ENCODE results near the gene MYL3. TPM values are rescaled to one million over a fixed set of nuclear protein-coding genes. Genes with fewer than 3 reads are reported as not detected.

Gene MYL3
- total RNA-seq, 4 donors from 2014 or later, result 4.9 to 9.6 (median 6.0) TPM; not detected in 1

- TF ChIP-seq POLR2A (IDR thresholded peaks at IDR 0.05), result no peak
- TF ChIP-seq CTCF (IDR thresholded peaks at IDR 0.05), result no peak
- no peak for DNase-seq
- no peak overlapping the region for H3K27ac ChIP-seq
- H3K4me1 ChIP-seq, result peaks cover 0 to 28% of the 10 kb centered on the region in 2 donors
- no peaks in the 10 kb centered on the region for H3K27me3 ChIP-seq
- H3K36me3 ChIP-seq, result no peaks in the 10 kb centered on the region
- intact Hi-C loops (cut with DNase I; ENCODE audit: low total_unique reads), result no loop called here
- H3K9me3 ChIP-seq, result no peaks in the 10 kb centered on the region
- H3K4me3 ChIP-seq, result no peak overlapping the region
These were observed 13.4 kb upstream of the MYL3 start for GRCh38 chr3:46876313-46877300.

GRCh38 chr3:46875560-46875959 is 12.3 kb upstream of the MYL3 start:
- DNase-seq, result no peak
- no peaks in the 10 kb centered on the region for H3K36me3 ChIP-seq
- H3K27ac ChIP-seq, result no peak overlapping the region
- H3K4me1 ChIP-seq, result peaks cover 0 to 20% of the 10 kb centered on the region in 2 donors
- TF ChIP-seq POLR2A (IDR thresholded peaks at IDR 0.05) (no peak), CTCF (IDR thresholded peaks at IDR 0.05) (no peak)
- no peak overlapping the region for H3K4me3 ChIP-seq
- no peaks in the 10 kb centered on the region for H3K9me3 ChIP-seq
- H3K27me3 ChIP-seq, result no peaks in the 10 kb centered on the region
- intact Hi-C loops (cut with DNase I; ENCODE audit: low total_unique reads), result no loop called here

- Histone ChIP-seq H3K27ac (peak overlapping the region; percentile 26 to 43), H3K27me3 (no peaks in the 10 kb centered on the region), H3K4me1 (peaks cover 0 to 20% of the 10 kb centered on the region in 2 donors), H3K4me3 (no peak overlapping the region), H3K36me3 (no peaks in the 10 kb centered on the region), H3K9me3 (no peaks in the 10 kb centered on the region)
- TF ChIP-seq CTCF (IDR thresholded peaks at IDR 0.05), result no peak
- TF ChIP-seq POLR2A (IDR thresholded peaks at IDR 0.05), result no peak
- no peak for DNase-seq
- intact Hi-C loops (cut with DNase I; ENCODE audit: low total_unique reads), result no loop called here
These were observed 11.2 kb upstream of the MYL3 start for GRCh38 chr3:46874430-46874829.

GRCh38 chr3:46873521-46873920 is 10.3 kb upstream of the MYL3 start:
- Histone ChIP-seq H3K36me3 (no peaks in the 10 kb centered on the region), H3K4me3 (no peak overlapping the region), H3K9me3 (no peaks in the 10 kb centered on the region), H3K27me3 (no peaks in the 10 kb centered on the region), H3K4me1 (peaks cover 0 to 16% of the 10 kb centered on the region in 2 donors), H3K27ac (peak overlapping the region; percentile 26 to 43)
- DNase-seq, result no peak
- TF ChIP-seq CTCF (IDR thresholded peaks at IDR 0.05) (no peak), POLR2A (IDR thresholded peaks at IDR 0.05) (no peak)
- intact Hi-C loops (cut with DNase I; ENCODE audit: low total_unique reads), result no loop called here

GRCh38 chr3:46871222-46871621 is 8.0 kb upstream of the MYL3 start:
- Histone ChIP-seq H3K27me3 (no peaks in the 10 kb centered on the region), H3K36me3 (no peaks in the 10 kb centered on the region), H3K9me3 (no peaks in the 10 kb centered on the region), H3K4me1 (peaks cover 5 to 33% of the 10 kb centered on the region in 2 donors), H3K27ac (no peak overlapping the region), H3K4me3 (no peak overlapping the region)
- intact Hi-C loops (cut with DNase I; ENCODE audit: low total_unique reads), result no loop called here
- DNase-seq, result no peak
- TF ChIP-seq POLR2A (IDR thresholded peaks at IDR 0.05), result no peak
- TF ChIP-seq CTCF (IDR thresholded peaks at IDR 0.05), result no peak

All from uterus (tissue), 4 donors.